ENCODE data around the gene CACNA1E.

DNA sequence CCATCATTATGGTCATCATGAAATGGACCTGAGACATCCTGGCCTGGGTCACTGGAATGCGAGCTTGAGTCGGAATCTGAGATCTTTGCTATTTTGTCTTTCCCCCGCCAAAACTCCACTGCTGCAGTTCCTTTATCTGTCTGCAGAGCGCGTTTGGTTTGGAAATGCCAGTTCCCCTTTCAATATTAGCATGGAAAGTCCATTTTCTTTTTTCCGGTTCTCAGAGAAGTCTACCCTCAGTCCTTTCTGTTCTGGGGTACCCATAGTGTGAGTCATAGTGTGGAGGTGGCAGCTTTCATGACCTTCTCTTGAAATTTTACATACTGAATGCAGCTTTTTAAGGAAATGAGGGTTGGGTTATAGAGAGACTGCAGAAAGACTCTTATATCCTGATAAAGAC lies 14.6 kb downstream of the CACNA1E start:
- TF ChIP-seq, protein P1, sequence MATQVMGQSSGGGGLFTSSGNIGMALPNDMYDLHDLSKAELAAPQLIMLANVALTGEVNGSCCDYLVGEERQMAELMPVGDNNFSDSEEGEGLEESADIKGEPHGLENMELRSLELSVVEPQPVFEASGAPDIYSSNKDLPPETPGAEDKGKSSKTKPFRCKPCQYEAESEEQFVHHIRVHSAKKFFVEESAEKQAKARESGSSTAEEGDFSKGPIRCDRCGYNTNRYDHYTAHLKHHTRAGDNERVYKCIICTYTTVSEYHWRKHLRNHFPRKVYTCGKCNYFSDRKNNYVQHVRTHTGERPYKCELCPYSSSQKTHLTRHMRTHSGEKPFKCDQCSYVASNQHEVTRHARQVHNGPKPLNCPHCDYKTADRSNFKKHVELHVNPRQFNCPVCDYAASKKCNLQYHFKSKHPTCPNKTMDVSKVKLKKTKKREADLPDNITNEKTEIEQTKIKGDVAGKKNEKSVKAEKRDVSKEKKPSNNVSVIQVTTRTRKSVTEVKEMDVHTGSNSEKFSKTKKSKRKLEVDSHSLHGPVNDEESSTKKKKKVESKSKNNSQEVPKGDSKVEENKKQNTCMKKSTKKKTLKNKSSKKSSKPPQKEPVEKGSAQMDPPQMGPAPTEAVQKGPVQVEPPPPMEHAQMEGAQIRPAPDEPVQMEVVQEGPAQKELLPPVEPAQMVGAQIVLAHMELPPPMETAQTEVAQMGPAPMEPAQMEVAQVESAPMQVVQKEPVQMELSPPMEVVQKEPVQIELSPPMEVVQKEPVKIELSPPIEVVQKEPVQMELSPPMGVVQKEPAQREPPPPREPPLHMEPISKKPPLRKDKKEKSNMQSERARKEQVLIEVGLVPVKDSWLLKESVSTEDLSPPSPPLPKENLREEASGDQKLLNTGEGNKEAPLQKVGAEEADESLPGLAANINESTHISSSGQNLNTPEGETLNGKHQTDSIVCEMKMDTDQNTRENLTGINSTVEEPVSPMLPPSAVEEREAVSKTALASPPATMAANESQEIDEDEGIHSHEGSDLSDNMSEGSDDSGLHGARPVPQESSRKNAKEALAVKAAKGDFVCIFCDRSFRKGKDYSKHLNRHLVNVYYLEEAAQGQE (IDR thresholded peaks at IDR 0.05; ENCODE audit: insufficient read depth in 1 of 2, low read depth in 2 of 2, low read length in 2 of 2): no peak
- TF ChIP-seq POLR2AphosphoS5 (IDR thresholded peaks at IDR 0.05; ENCODE audit: low read depth, low read length): no peak

Measured in PFSK-1 (cell line).